ENCODE measurements around the gene ATP8A1.

ATP8A1 gene

DNA sequence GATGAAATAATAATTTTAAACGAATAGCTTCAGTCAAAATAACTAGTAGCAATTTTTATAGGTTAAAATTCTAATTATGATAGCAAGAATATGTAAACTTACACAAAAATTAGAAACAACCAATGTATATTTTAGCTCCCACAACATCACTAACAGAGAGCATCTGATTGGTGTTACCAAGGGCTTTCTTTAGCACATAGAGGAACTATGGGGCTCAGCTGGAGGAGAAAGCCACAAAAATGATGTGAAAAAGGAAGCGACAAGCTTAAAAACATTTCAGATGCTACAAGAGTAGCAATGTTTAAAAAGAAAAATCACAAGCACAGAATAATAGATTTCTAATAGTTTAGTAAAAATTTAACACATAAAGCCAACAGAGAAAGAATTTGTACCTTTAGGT, 56.3 kb downstream of the ATP8A1 start:
- peaks cover 11% of the 10 kb centered on the region for H3K4me1 Mint-ChIP-seq
- H3K27ac Mint-ChIP-seq, result no peak overlapping the region
- ATAC-seq (ENCODE audit: low read depth), result peak; percentile 78
- no peak for DNase-seq (ENCODE audit: low spot score in 2 of 2)
- H3K27me3 Mint-ChIP-seq, result no peaks in the 10 kb centered on the region
- H3K4me3 Mint-ChIP-seq, result no peak overlapping the region
- no peaks in the 10 kb centered on the region for H3K9me3 Mint-ChIP-seq
- H3K36me3 Mint-ChIP-seq, result peaks cover 14% of the 10 kb centered on the region

DNA sequence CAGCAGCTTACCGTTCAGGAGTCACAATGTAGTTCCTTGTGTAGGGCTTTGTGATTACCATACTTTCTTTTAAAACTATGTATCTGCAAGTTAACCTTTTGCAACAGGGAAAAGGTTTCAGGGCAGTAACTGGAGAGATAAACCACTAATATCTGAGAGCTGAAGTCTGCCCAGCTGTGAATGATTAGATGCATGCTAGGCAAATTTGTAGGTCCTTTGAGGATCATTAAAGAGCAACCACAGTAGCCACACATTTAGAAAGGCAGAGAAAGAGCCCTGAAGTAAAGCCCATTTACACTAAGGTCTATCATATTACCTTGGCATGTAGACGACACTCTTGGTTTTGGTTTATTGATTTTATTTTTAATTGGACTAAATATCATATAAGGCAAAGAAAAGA, 60.0 kb downstream of the ATP8A1 start:
- no peak for ATAC-seq (ENCODE audit: low read depth)
- no peak overlapping the region for H3K27ac Mint-ChIP-seq
- H3K27me3 Mint-ChIP-seq, result no peaks in the 10 kb centered on the region
- peaks cover 4% of the 10 kb centered on the region for H3K36me3 Mint-ChIP-seq
- H3K4me3 Mint-ChIP-seq, result no peak overlapping the region
- no peak for DNase-seq (ENCODE audit: low spot score in 2 of 2)
- H3K4me1 Mint-ChIP-seq, result peaks cover 6% of the 10 kb centered on the region
- no peaks in the 10 kb centered on the region for H3K9me3 Mint-ChIP-seq

DNA sequence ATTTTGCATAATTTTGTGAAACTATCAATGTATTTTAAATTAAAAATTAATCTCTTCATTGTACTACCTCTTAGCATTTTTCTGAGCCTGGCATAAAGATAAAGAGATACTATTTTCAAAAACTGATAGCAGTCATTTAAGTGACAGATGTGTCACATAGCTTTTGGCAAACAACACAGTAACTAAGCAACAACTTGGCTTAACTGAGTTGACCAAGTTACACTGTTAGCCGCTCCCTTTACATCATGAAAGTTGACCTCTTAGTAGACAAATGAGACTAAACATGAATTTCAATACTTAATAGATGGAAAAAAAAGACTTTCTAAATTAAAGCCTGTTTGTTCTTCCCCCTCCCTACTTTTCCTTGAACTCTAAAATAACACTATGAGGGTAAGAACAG, 62.0 kb downstream of the ATP8A1 start:
- H3K4me1 Mint-ChIP-seq, result peaks cover 3% of the 10 kb centered on the region

DNA sequence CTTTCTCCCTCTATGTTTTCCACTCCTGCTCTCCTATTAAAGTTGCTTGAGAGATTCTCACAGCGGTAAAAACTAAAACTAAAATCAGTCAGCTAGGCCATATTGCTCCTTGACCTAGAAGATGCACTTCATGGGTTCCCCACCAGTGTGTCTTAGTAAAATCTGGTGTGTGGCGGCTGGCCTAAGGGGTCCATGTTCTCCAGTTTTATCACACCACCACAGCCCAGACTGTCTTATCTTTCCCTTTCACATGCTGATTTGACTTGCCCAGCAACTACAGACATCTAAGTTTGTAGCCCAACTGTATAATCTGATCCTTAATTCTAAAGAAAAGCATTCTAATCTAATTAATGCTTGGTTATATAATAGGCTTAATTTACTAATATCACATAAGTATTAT, 68.0 kb downstream of the ATP8A1 start:
- DNase-seq (ENCODE audit: low spot score in 2 of 2) (no peak), ATAC-seq (ENCODE audit: low read depth) (no peak)
- no peak overlapping the region for H3K27ac Mint-ChIP-seq
- H3K36me3 Mint-ChIP-seq, result peaks cover 17% of the 10 kb centered on the region
- no peaks in the 10 kb centered on the region for H3K27me3 Mint-ChIP-seq
- no peaks in the 10 kb centered on the region for H3K9me3 Mint-ChIP-seq
- no peak overlapping the region for H3K4me3 Mint-ChIP-seq
- H3K4me1 Mint-ChIP-seq, result no peaks in the 10 kb centered on the region

More for the DNA sequence above, 62.0 kb downstream of the ATP8A1 start:
- ATAC-seq (ENCODE audit: low read depth) (no peak), DNase-seq (ENCODE audit: low spot score in 2 of 2) (no peak)
- Mint-ChIP-seq H3K4me3 (no peak overlapping the region), H3K36me3 (peaks cover 2% of the 10 kb centered on the region), H3K27me3 (no peaks in the 10 kb centered on the region), H3K27ac (no peak overlapping the region), H3K9me3 (no peaks in the 10 kb centered on the region)

DNA sequence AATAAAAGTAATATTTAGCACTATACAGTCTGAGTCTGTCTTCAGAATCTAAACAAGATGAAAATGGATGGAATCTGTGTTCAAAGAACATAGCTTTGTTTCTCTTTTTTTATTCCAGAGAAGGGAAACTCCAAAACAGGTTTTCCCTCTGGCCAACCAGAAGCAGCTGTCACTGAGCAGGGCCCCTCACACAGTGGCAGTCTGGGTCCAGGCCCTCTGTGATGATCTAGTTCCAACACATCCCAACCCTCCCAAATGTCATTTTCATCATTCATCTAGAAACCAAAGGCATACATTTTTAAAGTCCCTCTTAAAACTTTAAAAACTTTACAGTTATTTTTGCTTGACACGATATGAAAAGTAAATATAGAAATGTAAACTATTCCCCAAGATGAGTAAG, 70.1 kb downstream of the ATP8A1 start:
- Mint-ChIP-seq H3K27ac (no peak overlapping the region), H3K4me3 (no peak overlapping the region), H3K36me3 (peaks cover 24% of the 10 kb centered on the region)

DNA sequence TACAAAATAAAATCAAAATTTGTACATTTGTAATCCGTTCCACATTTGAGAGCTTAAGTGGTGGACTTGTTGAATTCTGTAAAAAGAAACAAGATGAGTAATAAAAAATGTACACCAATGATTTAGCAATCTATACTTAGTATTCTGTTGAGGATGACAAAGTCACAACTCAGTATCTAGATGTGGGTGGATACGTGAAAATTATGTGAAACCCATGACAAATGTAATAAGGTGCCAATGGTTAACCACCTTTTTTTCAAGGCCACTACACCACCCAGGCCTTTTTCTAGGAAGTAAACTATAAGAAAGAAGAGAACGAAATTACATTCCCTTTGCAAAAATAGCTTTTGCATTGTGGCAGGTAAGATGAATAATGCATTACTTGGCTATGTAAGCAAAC, 77.0 kb downstream of the ATP8A1 start:
- DNase-seq (ENCODE audit: low spot score in 2 of 2), result no peak
- Mint-ChIP-seq H3K27ac (no peak overlapping the region), H3K4me1 (no peaks in the 10 kb centered on the region), H3K9me3 (no peaks in the 10 kb centered on the region), H3K4me3 (no peak overlapping the region), H3K36me3 (peaks cover 33% of the 10 kb centered on the region), H3K27me3 (no peaks in the 10 kb centered on the region)
- ATAC-seq (ENCODE audit: low read depth), result no peak

More for the DNA sequence above, 70.1 kb downstream of the ATP8A1 start:
- H3K27me3 Mint-ChIP-seq, result no peaks in the 10 kb centered on the region
- H3K9me3 Mint-ChIP-seq, result no peaks in the 10 kb centered on the region
- no peak for DNase-seq (ENCODE audit: low spot score in 2 of 2)
- ATAC-seq (ENCODE audit: low read depth), result no peak
- H3K4me1 Mint-ChIP-seq, result no peaks in the 10 kb centered on the region

DNA sequence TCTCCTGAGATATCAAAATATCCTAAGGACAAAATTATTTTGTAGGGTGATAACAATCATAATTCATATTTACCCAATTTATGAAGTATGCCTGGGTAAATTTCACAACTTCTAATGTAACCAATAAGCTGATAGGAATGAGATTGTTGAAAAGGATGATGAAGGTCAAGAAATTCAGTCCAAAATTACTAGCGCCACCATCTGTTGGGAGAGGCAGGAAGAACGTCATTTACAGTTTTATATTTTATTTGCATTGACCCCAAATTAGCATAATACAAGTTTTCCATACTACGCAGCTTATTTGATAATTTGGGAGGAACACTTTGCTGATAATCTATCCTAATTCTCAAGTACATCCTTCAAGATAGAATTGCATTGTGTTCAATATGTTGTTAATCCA, 78.7 kb downstream of the ATP8A1 start:
- H3K27me3 Mint-ChIP-seq, result no peaks in the 10 kb centered on the region
- no peak for ATAC-seq (ENCODE audit: low read depth)
- H3K4me1 Mint-ChIP-seq, result no peaks in the 10 kb centered on the region
- peak overlapping the region; percentile 40 for H3K27ac Mint-ChIP-seq
- peaks cover 21% of the 10 kb centered on the region for H3K36me3 Mint-ChIP-seq
- H3K4me3 Mint-ChIP-seq, result no peak overlapping the region
- no peak for DNase-seq (ENCODE audit: low spot score in 2 of 2)
- no peaks in the 10 kb centered on the region for H3K9me3 Mint-ChIP-seq

DNA sequence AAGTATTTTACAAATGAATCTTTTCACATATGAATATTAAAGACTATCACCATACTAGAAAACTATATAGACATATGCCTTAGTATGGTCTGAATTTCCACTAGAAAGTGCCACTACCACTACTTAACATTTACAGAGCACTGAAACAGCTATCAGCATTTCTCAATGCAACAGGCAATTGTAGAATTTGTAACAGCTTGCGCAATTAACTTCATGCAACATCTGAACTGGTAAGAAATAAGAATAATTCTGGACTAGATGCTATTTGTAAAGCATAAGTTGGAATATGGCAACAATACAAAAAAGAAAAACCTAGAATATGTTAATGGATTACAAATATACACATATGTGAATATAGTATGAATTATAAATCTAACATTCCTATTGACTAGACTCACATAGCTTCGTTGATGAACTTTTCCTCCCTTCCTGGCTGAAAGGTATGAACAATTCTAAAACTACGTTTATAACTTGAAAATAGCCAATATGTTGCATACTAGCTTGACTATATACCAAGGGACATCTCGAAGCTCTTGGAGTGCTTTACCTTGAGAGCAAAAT, 82.0 kb downstream of the ATP8A1 start:
- no peak for DNase-seq (ENCODE audit: low spot score in 2 of 2)
- no peak overlapping the region for H3K4me3 Mint-ChIP-seq
- no peaks in the 10 kb centered on the region for H3K4me1 Mint-ChIP-seq
- ATAC-seq (ENCODE audit: low read depth), result no peak
- H3K27me3 Mint-ChIP-seq, result no peaks in the 10 kb centered on the region
- H3K36me3 Mint-ChIP-seq, result peaks cover 12% of the 10 kb centered on the region
- no peaks in the 10 kb centered on the region for H3K9me3 Mint-ChIP-seq
- no peak overlapping the region for H3K27ac Mint-ChIP-seq

DNA sequence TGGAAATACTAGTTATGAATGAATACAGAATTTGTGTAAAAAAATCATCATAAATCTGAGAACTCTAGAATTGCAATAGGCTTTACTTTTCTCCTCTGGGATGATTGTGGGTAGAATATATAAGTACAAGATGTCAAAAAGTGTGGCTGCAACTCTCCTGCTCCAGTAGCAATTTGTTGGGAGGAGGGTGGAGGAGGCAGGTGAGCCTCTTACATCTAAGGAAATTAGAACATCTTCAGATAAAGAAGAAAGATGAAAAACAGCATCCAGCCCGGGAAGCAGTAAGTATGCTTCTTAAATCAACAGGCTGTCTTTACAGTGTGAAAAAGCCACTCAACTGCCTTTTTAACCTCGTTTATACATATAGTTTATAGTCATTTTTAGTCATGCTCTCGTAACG, 83.7 kb downstream of the ATP8A1 start:
- no peak for DNase-seq (ENCODE audit: low spot score in 2 of 2)
- ATAC-seq (ENCODE audit: low read depth), result no peak
- Mint-ChIP-seq H3K9me3 (no peaks in the 10 kb centered on the region), H3K4me1 (peaks cover 3% of the 10 kb centered on the region), H3K36me3 (peaks cover 11% of the 10 kb centered on the region), H3K27me3 (no peaks in the 10 kb centered on the region), H3K4me3 (no peak overlapping the region), H3K27ac (peak overlapping the region; percentile 6)

DNA sequence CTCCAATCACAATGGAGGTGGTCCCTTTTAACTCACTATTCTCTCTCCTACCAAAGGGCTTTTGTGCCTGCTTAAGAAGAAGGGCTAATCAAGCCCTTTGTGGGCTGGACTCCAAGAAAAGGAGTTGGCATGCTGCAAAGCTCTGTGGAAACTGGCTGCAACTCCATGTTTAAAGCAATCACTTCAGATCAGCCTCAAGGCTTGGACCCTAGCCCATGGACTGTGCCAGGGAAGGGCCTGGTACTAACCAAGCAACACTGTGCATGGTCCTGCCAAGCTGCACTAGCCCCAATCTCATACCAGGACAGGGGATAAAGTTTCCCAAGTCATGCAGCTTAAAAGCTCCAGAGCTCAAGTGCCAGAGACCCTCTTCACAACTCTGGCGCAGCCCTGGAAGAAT, 86.7 kb downstream of the ATP8A1 start:
- H3K4me3 Mint-ChIP-seq, result no peak overlapping the region
- H3K4me1 Mint-ChIP-seq, result peaks cover 3% of the 10 kb centered on the region
- DNase-seq (ENCODE audit: low spot score in 2 of 2) (no peak), ATAC-seq (ENCODE audit: low read depth) (no peak)
- peak overlapping the region; percentile 46 for H3K27ac Mint-ChIP-seq
- no peaks in the 10 kb centered on the region for H3K27me3 Mint-ChIP-seq
- no peaks in the 10 kb centered on the region for H3K9me3 Mint-ChIP-seq
- H3K36me3 Mint-ChIP-seq, result peaks cover 4% of the 10 kb centered on the region

DNA sequence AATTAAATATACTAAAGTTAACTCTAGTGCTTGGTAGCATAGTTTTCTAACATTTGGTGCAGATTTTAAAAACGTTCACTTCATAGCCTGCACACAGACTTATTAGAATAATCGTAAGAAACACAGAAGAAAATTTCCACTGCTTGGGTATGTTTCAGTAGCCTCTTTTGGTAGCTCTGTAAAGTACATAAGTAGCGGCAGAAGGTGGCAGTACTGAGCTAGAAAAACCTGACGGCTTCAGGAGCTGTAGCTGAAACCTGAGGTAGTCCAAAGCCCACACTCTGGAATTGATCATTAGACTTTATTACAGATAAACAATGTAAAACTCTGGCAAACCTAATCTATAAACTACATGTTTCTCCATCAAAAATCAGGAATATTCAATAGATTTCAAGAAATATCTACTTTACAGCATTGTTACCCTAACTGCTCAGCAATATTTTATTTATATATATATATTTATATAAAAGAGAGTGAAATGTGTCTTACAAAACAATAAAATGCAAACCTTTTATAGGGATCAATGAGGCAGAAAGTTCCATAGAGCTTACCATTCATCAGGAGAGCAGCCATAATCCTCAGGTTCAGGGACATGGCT, 88.2 kb downstream of the ATP8A1 start:
- H3K9me3 Mint-ChIP-seq, result no peaks in the 10 kb centered on the region
- no peaks in the 10 kb centered on the region for H3K27me3 Mint-ChIP-seq
- ATAC-seq (ENCODE audit: low read depth) (peak; percentile 95), DNase-seq (ENCODE audit: low spot score in 2 of 2) (peak; percentile 53 to 58)
- no peak overlapping the region for H3K27ac Mint-ChIP-seq
- peaks cover 6% of the 10 kb centered on the region for H3K36me3 Mint-ChIP-seq
- H3K4me1 Mint-ChIP-seq, result peaks cover 3% of the 10 kb centered on the region
- no peak overlapping the region for H3K4me3 Mint-ChIP-seq

DNA sequence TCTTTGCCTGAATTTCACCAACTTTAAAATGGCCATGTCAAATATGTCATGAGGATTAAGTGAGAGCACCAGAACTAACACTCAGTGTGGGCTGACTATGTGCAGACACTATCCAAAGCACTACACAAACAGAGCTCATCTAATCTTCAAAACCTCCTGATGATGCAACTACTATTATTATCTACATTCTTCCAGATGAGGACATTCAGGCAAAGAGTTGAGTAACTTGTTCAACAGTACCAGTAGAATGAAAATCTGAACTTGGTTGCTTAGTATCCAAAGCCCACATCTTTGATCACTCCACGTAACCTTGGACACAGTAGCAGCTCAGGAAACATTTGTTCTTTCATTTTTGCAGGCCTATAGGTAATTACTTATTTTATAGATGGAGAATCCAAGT, 90.1 kb downstream of the ATP8A1 start:
- H3K4me1 Mint-ChIP-seq, result peaks cover 3% of the 10 kb centered on the region
- H3K27ac Mint-ChIP-seq, result no peak overlapping the region
- H3K4me3 Mint-ChIP-seq, result no peak overlapping the region
- peaks cover 16% of the 10 kb centered on the region for H3K36me3 Mint-ChIP-seq
- H3K9me3 Mint-ChIP-seq, result no peaks in the 10 kb centered on the region
- ATAC-seq (ENCODE audit: low read depth), result no peak
- DNase-seq (ENCODE audit: low spot score in 2 of 2), result no peak
- H3K27me3 Mint-ChIP-seq, result no peaks in the 10 kb centered on the region

DNA sequence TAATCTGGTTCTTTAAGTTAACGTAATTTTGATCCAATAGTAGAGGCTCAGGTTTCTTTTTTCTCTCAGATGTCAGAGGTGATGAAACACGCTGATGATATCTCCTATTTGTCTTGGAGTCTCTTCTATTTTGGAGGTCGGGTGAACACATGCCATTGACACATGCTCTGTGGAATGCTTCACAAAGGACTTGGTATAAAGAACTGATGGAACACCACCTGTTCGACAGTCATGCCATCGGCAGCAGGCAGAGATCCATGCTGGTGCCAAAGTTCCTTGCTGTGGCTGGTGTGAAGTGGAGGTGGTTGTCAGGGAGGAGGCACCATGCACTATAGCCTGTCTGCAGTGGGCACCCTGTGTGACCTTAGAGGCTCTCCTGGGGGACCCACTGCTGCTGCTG, 94.9 kb downstream of the ATP8A1 start:
- H3K27me3 Mint-ChIP-seq, result no peaks in the 10 kb centered on the region
- no peak for ATAC-seq (ENCODE audit: low read depth)
- no peak overlapping the region for H3K27ac Mint-ChIP-seq
- no peaks in the 10 kb centered on the region for H3K9me3 Mint-ChIP-seq
- no peak for DNase-seq (ENCODE audit: low spot score in 2 of 2)
- H3K36me3 Mint-ChIP-seq, result peaks cover 20% of the 10 kb centered on the region
- H3K4me1 Mint-ChIP-seq, result no peaks in the 10 kb centered on the region
- no peak overlapping the region for H3K4me3 Mint-ChIP-seq

DNA sequence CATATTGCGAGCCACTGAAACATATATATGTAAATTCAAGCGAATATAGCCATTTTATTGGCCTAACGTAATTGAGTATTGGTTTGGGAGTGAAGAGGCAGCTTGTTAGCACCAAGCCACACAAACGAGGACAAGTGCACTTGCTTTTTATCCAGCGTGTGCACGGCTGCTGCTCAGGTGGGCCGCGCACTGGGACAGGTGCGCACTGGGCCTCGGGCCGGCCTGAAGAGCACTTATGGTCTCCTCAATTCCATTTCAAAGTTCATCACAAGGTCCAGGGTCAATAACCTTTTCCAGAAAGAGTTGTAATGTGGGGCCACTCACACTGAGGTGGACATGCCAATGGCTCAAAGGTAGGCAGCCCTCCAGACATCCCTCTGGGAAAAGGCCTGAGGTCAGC, 95.9 kb downstream of the ATP8A1 start:
- H3K27ac Mint-ChIP-seq, result no peak overlapping the region
- no peak for DNase-seq (ENCODE audit: low spot score in 2 of 2)
- no peaks in the 10 kb centered on the region for H3K9me3 Mint-ChIP-seq
- no peaks in the 10 kb centered on the region for H3K27me3 Mint-ChIP-seq
- ATAC-seq (ENCODE audit: low read depth), result no peak
- H3K4me3 Mint-ChIP-seq, result no peak overlapping the region
- H3K36me3 Mint-ChIP-seq, result peaks cover 20% of the 10 kb centered on the region
- H3K4me1 Mint-ChIP-seq, result no peaks in the 10 kb centered on the region

DNA sequence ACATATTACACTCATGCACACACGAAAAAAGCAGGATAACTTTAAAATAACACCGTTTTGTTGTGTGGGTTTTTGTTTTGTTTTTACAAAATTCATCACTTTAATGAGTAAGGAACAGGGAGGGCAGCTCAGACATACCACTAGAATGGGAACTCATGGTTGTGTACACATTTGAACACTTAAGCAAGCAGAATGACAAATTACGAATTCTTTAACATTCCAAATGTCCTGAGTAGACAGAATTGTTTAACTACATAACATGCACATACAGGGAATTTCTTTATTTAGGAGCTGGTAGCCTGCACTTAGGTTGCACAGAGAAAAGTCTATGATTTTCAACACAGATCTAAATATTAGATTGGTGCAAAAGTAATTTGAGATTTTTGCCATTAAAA, 96.4 kb downstream of the ATP8A1 start:
- Mint-ChIP-seq H3K27ac (no peak overlapping the region), H3K36me3 (peaks cover 20% of the 10 kb centered on the region), H3K4me1 (no peaks in the 10 kb centered on the region), H3K9me3 (no peaks in the 10 kb centered on the region), H3K27me3 (no peaks in the 10 kb centered on the region), H3K4me3 (no peak overlapping the region)
- ATAC-seq (ENCODE audit: low read depth), result no peak
- no peak for DNase-seq (ENCODE audit: low spot score in 2 of 2)
